COR-L47 (cell line): Measurements from ENCODE around the gene SLC38A9.

Source experiments
- DNase-seq: peaks from one replicate; lab custom pipeline; 2025; lab: John Stamatoyannopoulos, UW

Gene SLC38A9

GRCh38 chr5:55650386-55650785 lies 61.7 kb downstream of the SLC38A9 start:
- DNase-seq = no peak

- DNase-seq = no peak
Observed at GRCh38 chr5:55649963-55650362, 62.2 kb downstream of the SLC38A9 start.

DNA sequence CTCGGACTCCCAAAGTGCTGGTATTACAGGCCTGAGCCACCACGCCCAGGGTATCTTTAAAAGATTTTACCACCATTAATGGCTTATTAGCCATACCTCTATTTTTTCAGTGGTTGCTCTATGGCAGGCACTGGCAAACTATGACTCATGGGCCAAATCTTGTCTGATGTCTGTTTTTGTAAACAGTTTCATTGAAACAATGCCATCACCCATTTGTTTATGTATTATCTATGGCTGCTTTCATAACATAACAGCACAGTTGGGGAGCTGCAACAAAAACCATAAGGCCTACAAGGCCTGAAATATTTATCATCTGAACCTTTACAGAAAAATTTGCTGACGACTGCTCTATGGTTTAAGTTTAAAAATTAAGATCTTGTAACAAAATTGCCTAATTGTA lies 66.8 kb downstream of the SLC38A9 start:
- DNase-seq = no peak

DNA sequence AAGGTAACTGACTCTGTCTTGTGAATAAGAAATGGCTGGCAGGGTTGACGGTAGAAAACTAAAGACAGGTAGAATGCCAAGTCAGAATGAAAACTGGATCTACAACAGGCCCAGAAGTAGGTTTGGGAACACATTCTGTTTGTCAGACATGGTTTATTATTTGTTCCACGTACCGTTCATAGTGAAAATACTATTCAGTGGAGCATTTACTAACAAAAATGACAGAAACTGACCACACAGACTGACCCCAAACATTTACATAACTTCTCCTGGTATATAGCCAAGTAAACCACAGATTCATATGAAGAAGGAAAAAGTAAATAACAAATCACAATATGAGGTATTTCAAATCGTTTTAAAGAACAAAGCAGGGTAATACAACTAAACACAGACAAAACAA lies 73.7 kb downstream of the SLC38A9 start:
- peak; percentile 6 for DNase-seq

DNA sequence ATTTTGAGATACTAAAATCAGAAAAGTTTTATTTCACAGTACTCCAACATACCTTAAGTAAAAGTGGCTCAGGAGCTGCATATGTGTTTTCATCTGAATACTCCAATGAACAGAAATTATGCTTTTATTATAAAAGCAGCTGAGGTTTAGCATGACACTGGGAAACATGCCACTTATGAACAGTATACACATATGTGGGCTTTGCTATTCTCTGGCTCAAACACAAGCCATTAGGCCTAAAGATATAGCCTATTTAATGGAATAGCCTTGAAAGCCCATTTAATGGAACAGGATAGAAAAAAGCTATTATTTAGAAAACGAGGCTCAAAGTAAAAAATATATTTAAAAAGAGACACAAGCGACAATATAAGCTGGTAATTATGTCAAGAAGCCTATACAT lies 74.1 kb downstream of the SLC38A9 start:
- DNase-seq = no peak

- DNase-seq = no peak
Observed at GRCh38 chr5:55636683-55637082, 75.4 kb downstream of the SLC38A9 start.

GRCh38 chr5:55636177-55636576 lies 75.9 kb downstream of the SLC38A9 start:
- peak; percentile 47 for DNase-seq

GRCh38 chr5:55634866-55635265 lies 77.3 kb downstream of the SLC38A9 start:
- no peak for DNase-seq

DNA sequence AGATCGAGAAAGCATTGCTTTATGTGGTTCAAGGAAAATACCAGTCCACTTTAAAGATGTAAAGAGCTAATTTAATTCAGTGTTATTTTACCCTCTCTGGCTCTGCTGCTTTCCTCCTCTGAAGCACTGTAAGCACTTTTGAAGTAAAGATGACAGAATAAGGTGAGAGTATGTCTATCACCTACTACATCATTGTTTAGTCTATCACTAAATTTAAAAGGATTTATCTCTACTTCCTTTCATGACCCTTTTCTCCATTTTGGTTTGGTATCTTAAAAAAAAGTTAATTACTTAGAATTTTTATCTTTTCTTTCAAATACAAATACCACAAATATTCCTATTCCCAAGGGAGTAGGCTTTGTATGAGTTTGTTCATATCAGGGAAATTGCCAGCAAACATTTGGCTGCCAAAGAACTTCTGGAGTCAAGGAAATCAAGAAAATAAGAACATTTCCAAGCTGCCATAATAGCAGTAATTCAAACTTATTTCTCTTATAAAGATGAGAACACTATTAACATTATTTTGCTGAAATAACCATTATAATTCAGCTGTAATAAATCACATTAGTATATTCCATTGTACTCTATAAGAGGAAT lies 77.8 kb downstream of the SLC38A9 start:
- no peak for DNase-seq

DNA sequence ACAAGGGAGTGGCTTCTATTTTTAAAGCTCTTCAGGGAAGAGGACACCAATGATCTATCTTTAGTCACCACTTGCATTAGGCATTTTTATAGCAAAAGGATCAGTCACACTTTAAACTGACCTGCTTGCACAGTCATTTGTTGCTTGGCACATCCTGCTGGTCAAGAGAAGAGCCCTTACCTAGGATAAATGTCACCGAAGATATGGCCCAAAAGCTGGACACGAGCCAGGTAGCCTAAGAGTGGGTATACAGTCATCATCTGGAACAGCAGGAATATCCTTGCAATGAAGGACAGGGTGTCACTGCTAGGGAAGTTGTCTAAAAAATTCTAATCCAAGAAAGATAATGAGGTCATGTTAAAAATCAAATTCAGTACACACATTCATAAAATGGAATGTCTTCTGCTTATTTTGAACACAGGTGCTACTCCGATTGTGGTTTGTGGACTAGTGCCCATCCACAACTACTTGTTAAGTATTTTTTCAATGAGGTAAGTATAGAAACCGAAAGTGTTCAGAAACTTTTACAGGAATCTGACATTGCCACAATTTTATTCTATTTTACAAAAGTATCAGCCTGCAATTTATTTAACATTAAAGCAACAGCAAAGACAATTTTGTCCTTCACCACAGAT lies 78.4 kb downstream of the SLC38A9 start:
- no peak for DNase-seq

GRCh38 chr5:55629815-55630214 lies 82.3 kb downstream of the SLC38A9 start:
- DNase-seq = no peak

DNA sequence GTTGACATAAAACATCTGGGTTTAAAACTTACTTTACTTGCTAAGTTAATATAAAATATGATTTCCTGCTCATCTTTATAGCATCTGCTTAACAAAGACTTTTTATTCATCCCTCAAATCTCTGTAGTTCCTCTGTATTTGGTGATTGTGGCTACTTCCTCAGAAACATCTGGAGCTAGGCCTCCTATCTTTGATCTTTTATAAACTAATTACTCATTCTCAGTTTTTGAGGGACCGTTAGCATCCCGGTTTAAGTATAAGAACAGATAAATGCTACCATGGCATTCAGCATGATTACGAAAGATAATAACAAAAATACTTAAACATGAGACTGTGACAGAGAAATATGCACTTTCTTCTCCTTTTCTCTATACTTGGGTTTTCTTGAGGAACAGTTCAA lies 85.3 kb downstream of the SLC38A9 start:
- DNase-seq = no peak

DNA sequence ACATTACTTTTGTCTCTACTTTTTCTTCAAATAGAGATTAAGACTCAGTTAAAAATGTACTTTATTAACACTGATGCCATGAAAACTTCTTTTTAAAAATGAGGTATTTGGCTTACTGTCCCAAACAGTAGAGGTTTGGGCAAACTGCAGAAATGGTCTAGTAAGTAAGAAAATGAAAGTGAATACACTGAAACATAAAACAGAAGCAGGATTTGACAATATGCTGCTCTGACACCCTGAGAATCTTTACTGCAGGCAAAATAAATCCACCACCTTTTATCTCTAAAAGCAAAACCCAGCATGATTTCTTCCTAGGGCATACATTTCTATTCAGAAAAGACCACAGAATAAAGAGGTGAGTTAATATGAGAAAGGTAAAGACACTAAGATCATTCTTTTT lies 86.2 kb downstream of the SLC38A9 start:
- DNase-seq = no peak

DNA sequence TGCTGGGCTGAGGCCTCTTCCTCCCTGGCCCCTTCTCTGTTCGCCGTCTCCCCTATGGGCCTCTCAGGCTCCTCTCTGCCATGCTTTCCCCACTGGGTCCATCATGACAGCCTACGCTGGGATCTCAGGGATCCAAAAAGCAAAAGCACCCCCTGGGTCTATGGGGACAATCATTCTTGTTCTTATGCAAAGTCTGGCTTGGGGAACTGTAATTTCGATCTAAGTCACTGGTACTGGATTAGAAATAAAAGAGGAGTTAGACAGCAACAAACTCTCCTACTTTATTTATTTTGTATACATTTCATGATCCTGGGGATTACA lies 86.6 kb downstream of the SLC38A9 start:
- DNase-seq = no peak

- DNase-seq = no peak
Observed at GRCh38 chr5:55624841-55625588, 87.1 kb downstream of the SLC38A9 start.

DNA sequence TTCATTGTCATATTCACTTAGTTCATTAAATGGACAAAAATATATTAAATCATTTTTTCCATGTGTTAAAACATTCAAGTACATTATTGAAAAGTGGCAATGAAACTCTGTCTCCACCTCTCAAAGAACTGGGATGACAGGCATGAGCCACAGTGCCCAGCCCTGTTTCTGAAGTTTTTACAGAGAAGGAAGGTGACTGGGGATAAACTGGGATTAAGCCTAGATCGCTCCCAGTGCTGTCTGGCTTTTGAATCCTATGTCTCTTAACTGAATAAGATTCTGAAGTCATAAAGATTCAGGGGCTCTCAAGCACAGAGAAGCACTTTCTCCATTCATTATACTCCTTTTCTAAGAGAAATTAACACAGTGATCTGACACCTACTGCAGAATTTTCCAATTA lies 88.3 kb downstream of the SLC38A9 start:
- DNase-seq = no peak

- no peak for DNase-seq
Observed at GRCh38 chr5:55622460-55622859, 89.7 kb downstream of the SLC38A9 start.

- no peak for DNase-seq
Observed at GRCh38 chr5:55621229-55621628, 90.9 kb downstream of the SLC38A9 start.

DNA sequence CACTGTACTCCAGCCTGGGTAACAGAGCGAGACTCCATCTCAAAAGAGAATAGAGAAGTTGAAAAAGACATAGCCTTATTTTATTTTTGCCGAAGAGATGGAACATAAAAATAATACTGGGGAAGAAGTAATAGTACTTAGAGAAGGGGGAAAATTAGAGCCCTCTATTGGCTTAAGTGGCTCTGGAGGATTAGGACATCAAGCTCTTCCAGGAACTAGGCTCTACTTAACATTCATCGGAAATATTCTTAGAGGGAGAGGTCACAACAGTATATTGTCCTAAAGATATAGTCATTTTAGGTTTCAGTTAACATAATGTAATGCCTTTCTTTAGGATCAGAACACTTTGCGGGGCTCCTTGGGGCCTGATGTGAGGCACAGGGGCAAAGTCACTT lies 91.4 kb downstream of the SLC38A9 start:
- DNase-seq = no peak

DNA sequence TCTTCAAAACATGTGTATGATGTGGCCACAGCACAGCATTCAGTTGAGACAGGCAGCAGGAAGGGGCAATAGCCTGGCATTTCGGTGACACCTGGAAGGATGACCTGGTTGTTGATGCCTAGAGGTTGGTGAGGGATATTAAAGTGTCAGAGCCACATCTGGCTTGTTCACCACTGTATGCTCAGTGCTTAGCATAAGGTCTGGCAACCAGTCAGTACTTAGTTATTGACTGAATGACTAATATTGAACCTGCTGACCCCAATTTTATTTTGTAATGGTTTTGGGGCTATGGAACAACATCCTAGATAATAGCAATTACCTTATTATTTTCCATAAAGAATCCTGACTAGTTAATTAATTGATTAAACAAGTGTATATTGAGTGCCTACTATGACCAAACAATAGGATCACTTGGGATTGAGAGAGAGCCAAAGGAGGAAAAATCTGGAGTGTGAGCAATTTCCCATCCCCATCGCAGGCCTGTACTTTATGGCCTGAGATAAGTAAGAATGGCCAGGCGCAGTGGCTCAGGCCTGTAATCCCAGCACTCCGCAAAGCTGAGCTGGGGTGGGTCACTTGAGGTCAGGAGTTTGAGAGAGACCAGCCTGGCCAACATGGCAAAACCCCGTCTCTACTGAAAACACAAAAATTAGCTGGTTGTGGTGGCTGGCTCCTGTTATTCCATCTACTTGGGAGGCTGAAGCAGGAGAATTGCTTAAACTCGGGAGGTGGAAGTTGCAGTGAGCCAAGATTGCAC lies 91.9 kb downstream of the SLC38A9 start:
- DNase-seq = no peak

DNA sequence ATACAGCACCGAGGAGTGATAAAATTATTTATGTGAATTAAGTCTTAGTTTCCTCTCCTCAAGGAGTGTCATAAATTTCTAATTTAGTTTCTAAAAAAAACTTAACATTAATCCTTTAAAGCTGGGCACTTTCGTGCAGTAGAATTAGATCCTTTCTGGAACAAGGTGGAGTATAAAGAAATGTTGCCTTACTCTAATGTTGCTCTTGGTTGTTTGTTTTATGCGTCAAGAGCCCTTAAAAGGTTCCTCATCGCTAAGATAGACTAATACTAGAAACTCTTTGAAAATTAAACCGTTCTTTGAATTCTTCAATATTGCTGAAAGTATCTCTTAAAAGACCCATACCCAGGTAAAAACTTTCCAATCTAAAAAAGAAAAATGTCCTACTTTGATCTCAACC lies 93.8 kb downstream of the SLC38A9 start:
- no peak for DNase-seq

- no peak for DNase-seq
Observed at GRCh38 chr5:55613112-55613868, 98.8 kb downstream of the SLC38A9 start.
